Subcutaneous adipose tissue (tissue), 4 donors: ENCODE results near the gene C6orf163. TPM values are rescaled to one million over a fixed set of nuclear protein-coding genes. Genes with fewer than 3 reads are reported as not detected.

ENCODE experiments used
- CTCF ChIP-seq: fragments of 450-650 bp; IDR thresholded peaks from one replicate; pipeline ENCODE4 v1.5.1; 2016; ENCODE audit warnings: low read depth, mild to moderate bottlenecking, control low read depth, antibody characterized with exemption, moderate library complexity
- total RNA-seq, 4 donors: library from RNA; depleted of rRNA; stranded (reverse); fragments of >200 nt; gene quantifications; one replicate each; pipeline ENCODE4 v1.1.0, GENCODE V29; 2016

The C6orf163 gene
- 10 to 100 TPM in 1 of 4 donors, 1 to 10 TPM in 3; 3.7 to 10.4 (median 4.6) TPM for total RNA-seq

- no peak for TF ChIP-seq CTCF
Observed at GRCh38 chr6:87344731-87345130, at the start of gene C6orf163. Gene C6orf163 (plus strand): TSS chr6:87344813. CDS start chr6:87345100, 287 bp downstream.

DNA sequence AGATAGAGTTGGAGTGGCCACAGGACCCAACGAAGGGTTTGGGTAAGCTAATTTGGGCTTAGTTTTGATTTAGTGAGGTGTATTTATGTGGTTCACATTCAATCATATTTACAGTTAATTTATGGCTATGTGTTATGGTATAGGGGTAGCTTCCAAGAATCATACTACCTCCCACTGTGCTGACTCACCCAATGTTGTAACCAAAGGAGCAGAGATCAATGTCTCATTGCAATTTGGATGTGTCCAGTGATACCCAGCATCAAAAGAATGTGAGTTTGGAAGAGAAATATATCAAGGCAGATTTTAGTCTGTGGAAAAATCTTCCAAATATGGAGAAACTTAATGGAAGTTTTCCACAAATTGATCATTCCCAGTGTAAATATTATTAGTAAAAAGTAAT lies 47.5 kb upstream of the C6orf163 start:
- no peak for TF ChIP-seq CTCF

GRCh38 chr6:87308970-87309369 lies 35.6 kb upstream of the C6orf163 start:
- TF ChIP-seq CTCF: no peak

DNA sequence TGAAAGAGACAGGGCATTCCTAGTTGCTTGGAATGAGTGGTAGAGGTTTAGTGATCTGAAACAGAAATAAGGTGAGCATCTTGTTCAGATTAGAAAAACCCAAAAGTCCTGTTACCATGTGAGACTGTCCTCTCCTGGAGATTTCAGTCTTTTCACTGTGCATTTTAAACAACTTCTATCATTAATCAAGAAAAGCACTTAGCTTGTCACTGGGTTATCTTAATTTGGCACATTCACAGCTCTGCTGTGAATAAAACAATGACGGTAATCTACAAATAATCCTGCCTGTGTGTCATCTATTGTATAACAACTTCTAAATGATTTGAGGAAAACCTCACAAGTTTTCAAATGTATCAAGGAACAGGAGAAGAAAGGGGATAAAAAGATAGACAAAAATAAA lies 31.8 kb upstream of the C6orf163 start:
- no peak for TF ChIP-seq CTCF

DNA sequence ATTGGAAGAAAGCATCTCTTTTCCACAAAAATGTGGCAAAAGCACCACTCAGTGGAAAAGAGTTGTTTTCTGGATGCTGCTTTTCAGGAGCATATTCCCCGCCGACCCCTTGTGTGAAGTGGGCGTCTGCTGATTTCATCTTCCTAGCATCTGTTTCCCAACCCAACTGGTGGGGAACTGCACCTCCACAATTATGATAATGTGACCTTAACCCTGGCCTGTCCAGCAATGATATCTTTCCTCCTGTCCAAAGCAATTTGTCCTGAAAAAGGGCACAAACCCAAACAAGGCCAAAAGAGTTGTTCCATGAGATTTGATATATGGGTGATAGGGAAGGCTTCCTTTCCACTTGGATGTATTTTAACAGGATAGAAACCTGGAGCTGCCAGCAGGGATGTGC lies 29.5 kb upstream of the C6orf163 start:
- no peak for TF ChIP-seq CTCF

DNA sequence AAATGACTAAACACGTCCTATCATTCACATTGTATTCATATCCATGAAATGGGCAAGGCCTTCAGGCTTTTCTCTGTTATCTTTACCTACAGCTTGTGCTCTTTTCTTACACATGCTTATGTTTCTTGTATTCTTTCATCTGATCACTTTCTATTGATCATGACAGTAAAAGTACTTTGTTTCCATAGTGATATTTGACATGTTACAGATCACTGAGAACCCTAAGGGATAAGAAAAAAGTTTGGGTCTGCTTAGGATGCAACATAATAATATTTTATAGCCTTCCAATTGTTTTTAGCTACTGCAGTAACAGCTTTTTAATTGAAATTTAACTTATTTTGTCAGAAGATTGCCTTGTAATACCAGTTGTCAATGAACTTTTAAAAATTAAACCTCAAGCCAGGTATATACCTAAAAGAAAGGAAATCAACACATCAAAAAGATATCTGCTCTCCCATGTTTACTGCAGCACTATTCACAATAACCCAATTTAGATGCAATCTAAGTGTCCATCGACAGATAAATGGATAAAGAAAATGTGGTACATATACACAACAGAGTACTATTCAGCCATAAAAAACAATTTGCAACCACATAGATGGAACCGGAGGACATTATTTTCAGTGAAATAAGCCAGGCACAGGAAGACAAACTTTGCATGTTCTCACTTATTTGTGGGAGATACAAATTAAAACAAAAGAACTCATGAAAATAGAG lies 25.2 kb upstream of the C6orf163 start:
- no peak for TF ChIP-seq CTCF

DNA sequence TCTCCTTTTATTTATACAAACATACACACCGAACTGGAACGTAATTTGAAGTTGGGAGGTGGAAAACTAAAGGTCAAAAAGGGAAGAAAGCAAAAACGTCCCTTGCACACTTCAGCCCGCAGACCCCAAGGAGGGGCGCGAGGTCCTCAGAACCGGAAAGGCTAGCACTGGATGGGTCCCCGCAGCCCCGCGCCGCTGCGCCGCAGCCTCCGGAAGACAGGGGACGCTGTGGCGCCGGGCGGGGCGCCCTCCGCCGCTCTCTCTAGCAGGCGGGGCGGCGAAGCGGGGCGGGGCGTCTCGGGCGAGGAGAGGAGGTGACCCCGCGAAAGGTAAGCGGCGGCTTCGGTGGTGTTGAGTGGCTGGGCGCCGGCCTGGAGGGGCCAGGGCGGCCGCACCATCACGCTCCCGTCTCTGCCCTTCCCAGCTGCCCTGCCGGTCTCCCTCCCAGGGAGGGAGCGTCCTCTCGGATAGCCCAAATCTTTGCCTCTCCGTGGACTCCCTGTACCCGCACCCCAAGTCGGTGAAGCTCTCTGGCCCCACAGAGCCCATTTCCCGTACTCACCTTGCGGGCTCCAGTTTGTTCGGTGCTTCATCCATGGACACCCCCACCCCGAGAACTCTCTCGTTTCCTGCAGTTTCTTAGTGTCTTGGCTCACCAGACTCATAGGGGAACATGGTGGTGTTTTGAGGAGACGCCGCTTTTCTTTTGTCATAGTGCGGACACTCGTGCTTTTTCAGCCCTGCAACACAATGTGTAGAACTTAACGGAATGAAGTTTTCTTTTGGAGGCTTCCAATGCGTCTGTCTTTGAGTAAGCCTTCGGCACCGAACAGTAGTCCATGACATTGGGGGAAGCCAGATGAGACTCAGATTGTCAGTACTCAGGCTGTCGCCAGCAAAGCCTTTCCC lies 22.1 kb upstream of the C6orf163 start, which contains the start of gene SMIM8:
TSS of gene SMIM8 (plus strand) at position 285 of the 909 bp plus-strand sequence. CDS start 14,444 bp downstream, outside the sequence.
- no peak for TF ChIP-seq CTCF
